Ascending aorta (tissue), 2 donors: Measurements from ENCODE around the gene STXBP5. TPM values are rescaled to one million over a fixed set of nuclear protein-coding genes. Genes with fewer than 3 reads are reported as not detected.
"Not testable (repeated sequence)": the region's sequence is repeated elsewhere in the genome, so short reads cannot be mapped to it uniquely, and the experiment has no call there.

ENCODE experiments used
- DNase-seq, 2 donors: peaks; one replicate each; pipeline ENCODE4 v3.0.0-alpha.2; 2019; ENCODE audit warnings: low spot score in 2 of 2
- H3K27ac ChIP-seq, 2 donors: fragments of 200-600 bp; sonication (generic); one replicate each; pipeline ENCODE4 v1.5.1; 2016 to 2017; ENCODE audit warnings: mild to moderate bottlenecking in 1 of 2
- H3K27me3 ChIP-seq: fragments of 200-600 bp; sonication (generic); one replicate; pipeline ENCODE4 v1.5.1; 2017
- H3K36me3 ChIP-seq, 2 donors: fragments of 200-600 bp; sonication (generic); one replicate each; pipeline ENCODE4 v1.5.1; 2016
- H3K4me1 ChIP-seq, 2 donors: fragments of 200-600 bp; sonication (generic); one replicate each; pipeline ENCODE4 v1.5.1; 2016 to 2017; ENCODE audit warnings: mild to moderate bottlenecking in 1 of 2
- H3K4me3 ChIP-seq, 2 donors: fragments of 200-600 bp; sonication (generic); one replicate each; pipeline ENCODE4 v1.5.1; 2016 to 2017; ENCODE audit warnings: mild to moderate bottlenecking in 1 of 2
- H3K9me3 ChIP-seq, 2 donors: fragments of 200-600 bp; sonication (generic); one replicate each; pipeline ENCODE4 v1.5.1; 2016
- CTCF ChIP-seq, 3 experiments: fragments of 200-600 bp in 2 of 3; fragments of 450-650 bp in 1 of 3; sonication (generic) in 2 of 3; IDR thresholded peaks; one replicate each; pipeline ENCODE4 v1.5.1; 2016 to 2019; ENCODE audit warnings: antibody characterized with exemption in 3 of 3, mild to moderate bottlenecking in 1 of 3, moderate library complexity in 1 of 3
- intact Hi-C: fragments of 100-400 bp; cut with DNase I; formaldehyde crosslinking; loops from one replicate; pipeline ENCODE4 v1.15.1; 2023
- total RNA-seq: library from RNA; depleted of rRNA; stranded (reverse); fragments of >200 nt; gene quantifications from one replicate; pipeline ENCODE4 v1.1.0, GENCODE V29; 2016

Gene STXBP5
- total RNA-seq, 1 donor from 2014 or later, result 13.6 TPM

- Histone ChIP-seq H3K27ac (no peak overlapping the region), H3K27me3 (no peaks in the 10 kb centered on the region), H3K36me3 (peaks cover 10 to 16% of the 10 kb centered on the region in 2 donors), H3K4me3 (no peak overlapping the region), H3K9me3 (no peaks in the 10 kb centered on the region), H3K4me1 (no peaks in the 10 kb centered on the region)
- DNase-seq, result no peak
- intact Hi-C loops, result no loop called here
- no peak for TF ChIP-seq CTCF (IDR thresholded peaks at IDR 0.05)
Observed at GRCh38 chr6:147248859-147249258, 44.6 kb downstream of the STXBP5 start.

GRCh38 chr6:147251072-147251471, 46.9 kb downstream of the STXBP5 start:
- Histone ChIP-seq H3K27me3 (no peaks in the 10 kb centered on the region), H3K4me1 (no peaks in the 10 kb centered on the region), H3K4me3 (no peak overlapping the region), H3K9me3 (no peaks in the 10 kb centered on the region), H3K36me3 (peaks cover 7 to 16% of the 10 kb centered on the region in 2 donors), H3K27ac (no peak overlapping the region)
- no peak for TF ChIP-seq CTCF (IDR thresholded peaks at IDR 0.05)
- intact Hi-C loops, result no loop called here
- DNase-seq, result no peak

GRCh38 chr6:147254929-147255473, 50.8 kb downstream of the STXBP5 start:
- intact Hi-C loops, H3K4me3 ChIP-seq, H3K9me3 ChIP-seq, H3K36me3 ChIP-seq, H3K4me1 ChIP-seq, DNase-seq, H3K27me3 ChIP-seq, H3K27ac ChIP-seq: not testable (repeated sequence)

GRCh38 chr6:147255948-147256674, 51.9 kb downstream of the STXBP5 start:
- no peaks in the 10 kb centered on the region for H3K9me3 ChIP-seq
- intact Hi-C loops, result no loop called here
- no peak for TF ChIP-seq CTCF (IDR thresholded peaks at IDR 0.05)
- H3K36me3 ChIP-seq, result peaks cover 6 to 7% of the 10 kb centered on the region in 2 donors
- no peaks in the 10 kb centered on the region for H3K27me3 ChIP-seq
- DNase-seq, result no peak
- H3K4me1 ChIP-seq, result no peaks in the 10 kb centered on the region
- H3K4me3 ChIP-seq, result no peak overlapping the region
- H3K27ac ChIP-seq, result no peak overlapping the region

- no peaks in the 10 kb centered on the region for H3K9me3 ChIP-seq
- H3K36me3 ChIP-seq, result peaks cover 0 to 3% of the 10 kb centered on the region in 2 donors
- H3K27me3 ChIP-seq, result no peaks in the 10 kb centered on the region
- intact Hi-C loops, result no loop called here
- no peak overlapping the region for H3K27ac ChIP-seq
- DNase-seq, result no peak
- H3K4me3 ChIP-seq, result no peak overlapping the region
- no peaks in the 10 kb centered on the region for H3K4me1 ChIP-seq
- TF ChIP-seq CTCF (IDR thresholded peaks at IDR 0.05), result no peak
Observed at GRCh38 chr6:147257760-147258159, 53.5 kb downstream of the STXBP5 start.

- Histone ChIP-seq H3K4me1 (no peaks in the 10 kb centered on the region), H3K36me3 (peaks cover 0 to 3% of the 10 kb centered on the region in 2 donors), H3K4me3 (no peak overlapping the region), H3K9me3 (no peaks in the 10 kb centered on the region), H3K27me3 (no peaks in the 10 kb centered on the region), H3K27ac (no peak overlapping the region)
- intact Hi-C loops, result no loop called here
- DNase-seq, result no peak
- no peak for TF ChIP-seq CTCF (IDR thresholded peaks at IDR 0.05)
Observed at GRCh38 chr6:147260091-147260490, 55.9 kb downstream of the STXBP5 start.
